Urinary bladder (tissue), 4 donors: ENCODE measurements around the gene FGF3. TPM values are rescaled to one million over a fixed set of nuclear protein-coding genes. Genes with fewer than 3 reads are reported as not detected.

Experiments used
- DNase-seq: peaks from one replicate; pipeline ENCODE4 v3.0.0-alpha.2; 2015; ENCODE audit errors: extremely low spot score
- H3K27ac ChIP-seq: one replicate; pipeline ENCODE4 v1.5.1; 2013; ENCODE audit warnings: low read depth, mild to moderate bottlenecking, moderate library complexity
- H3K36me3 ChIP-seq: one replicate; pipeline ENCODE4 v1.6.1; 2013; ENCODE audit warnings: mild to moderate bottlenecking, moderate library complexity; ENCODE audit not compliant: insufficient read depth
- H3K4me1 ChIP-seq: one replicate; pipeline ENCODE4 v1.6.1; 2013; ENCODE audit warnings: mild to moderate bottlenecking, moderate library complexity; ENCODE audit not compliant: insufficient read depth
- H3K4me3 ChIP-seq: one replicate; pipeline ENCODE4 v1.5.1; 2013; ENCODE audit warnings: low read depth, low read length
- WGBS: extraction: QIAGEN DNeasy Blood & Tissue Kit; methylation state at CpG from one replicate; pipeline ENCODE4 v1.1.7; 2013; 5-methylcytosine and 5-hydroxymethylcytosine counted together
- polyA plus RNA-seq: library from polyadenylated mRNA; stranded (reverse); fragments of 200-250 nt; gene quantifications from one replicate; pipeline ENCODE4 v1.2.3, GENCODE V29; 2013
- total RNA-seq: library from RNA; depleted of rRNA; stranded (reverse); fragments of >200 nt; gene quantifications from one replicate; pipeline ENCODE4 v1.2.3, GENCODE V29; 2014
- donor health status: healthy with polysubstance abuse.
- donor health status: healthy.

Gene FGF3
- total and polyA plus RNA-seq, 2 donors = not detected

DNA sequence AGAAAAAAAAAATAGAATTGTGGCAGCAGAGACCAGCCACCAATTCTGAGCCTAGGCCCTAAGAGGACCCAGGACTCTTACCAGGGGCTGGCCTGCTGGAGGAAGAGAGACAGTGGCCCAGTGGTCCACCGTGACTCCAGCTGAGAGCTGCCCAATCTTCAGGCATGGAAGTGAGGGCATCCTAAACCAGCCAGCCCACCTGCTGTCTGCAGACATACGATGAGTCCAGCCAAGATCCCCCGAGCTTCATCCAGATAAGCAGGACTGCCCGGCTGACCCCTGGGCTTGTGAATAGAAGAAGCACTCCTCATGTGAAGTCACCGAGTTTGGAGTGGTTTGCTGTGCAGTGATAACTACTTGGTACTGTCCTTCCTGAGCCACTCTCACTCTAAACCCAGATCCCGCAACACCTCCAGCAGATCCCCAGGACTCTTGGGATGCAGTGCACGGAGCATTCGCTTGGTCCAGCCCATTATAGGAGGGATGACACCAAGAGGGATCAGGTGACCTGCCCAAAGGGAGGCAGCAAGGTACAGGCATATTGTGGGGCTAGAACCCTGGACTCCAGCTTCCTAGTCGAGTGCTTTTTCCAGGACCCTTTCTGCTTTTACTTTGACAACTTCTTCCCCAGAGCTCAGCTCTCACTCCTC lies 41.7 kb upstream of the FGF3 start:
- Histone ChIP-seq H3K4me3 (no peak overlapping the region), H3K4me1 (no peaks in the 10 kb centered on the region), H3K36me3 (no peaks in the 10 kb centered on the region), H3K27ac (no peak overlapping the region)
- WGBS = 80% methylated on average over 9 of the region's 9 CpGs
- DNase-seq = no peak

DNA sequence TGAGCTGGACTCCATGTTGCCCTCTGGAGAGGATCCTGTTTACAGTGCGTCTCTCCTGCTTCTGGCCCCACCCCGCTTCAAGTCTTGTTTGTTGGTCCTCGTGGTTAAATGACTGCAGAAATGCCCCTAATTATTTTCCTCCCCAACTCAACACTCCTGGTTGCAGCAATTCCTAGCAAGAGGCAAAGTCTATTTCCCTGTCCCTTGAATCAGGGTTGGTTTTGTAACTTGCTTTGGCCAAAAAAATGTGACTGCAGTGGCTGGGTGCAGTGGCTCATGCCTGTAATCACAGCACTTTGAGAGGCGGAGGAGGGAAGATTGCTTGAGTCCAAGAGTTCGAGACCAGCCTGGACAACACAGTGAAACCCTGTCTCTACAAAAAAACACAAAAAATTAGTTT lies 41.0 kb upstream of the FGF3 start:
- no peaks in the 10 kb centered on the region for H3K4me1 ChIP-seq
- H3K36me3 ChIP-seq = no peaks in the 10 kb centered on the region
- DNase-seq = no peak
- WGBS = 67% methylated on average over 5 of the region's 5 CpGs
- no peak overlapping the region for H3K27ac ChIP-seq
- no peak overlapping the region for H3K4me3 ChIP-seq

GRCh38 chr11:69859275-69859934 lies 40.2 kb upstream of the FGF3 start:
- no peak overlapping the region for H3K4me3 ChIP-seq
- no peak overlapping the region for H3K27ac ChIP-seq

DNA sequence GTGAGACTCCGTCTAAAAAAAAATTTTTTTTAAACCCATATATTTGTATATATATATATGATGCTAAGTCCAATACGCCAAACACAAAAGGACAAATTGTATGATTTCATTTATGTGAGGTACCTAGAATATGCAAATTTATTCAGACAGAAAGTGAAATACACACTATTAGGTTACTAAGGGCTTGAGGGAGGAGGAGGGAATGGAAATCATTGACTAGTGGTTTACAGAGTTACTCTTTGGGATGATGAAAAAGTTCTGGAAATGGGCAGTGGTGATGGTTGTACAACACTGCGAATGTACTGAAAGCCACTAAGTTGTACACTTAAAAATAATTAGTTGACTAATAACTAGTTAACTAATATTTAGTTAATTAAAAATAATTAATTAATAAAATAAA lies 36.2 kb upstream of the FGF3 start:
- WGBS = 96% methylated on average over 3 of the region's 3 CpGs
- Histone ChIP-seq H3K27ac (no peak overlapping the region), H3K36me3 (no peaks in the 10 kb centered on the region), H3K4me1 (no peaks in the 10 kb centered on the region), H3K4me3 (no peak overlapping the region)
- no peak for DNase-seq

More at GRCh38 chr11:69859275-69859934, 40.2 kb upstream of the FGF3 start:
- WGBS = 81% methylated on average over 12 of the region's 12 CpGs
- no peaks in the 10 kb centered on the region for H3K36me3 ChIP-seq
- DNase-seq = no peak
- H3K4me1 ChIP-seq = no peaks in the 10 kb centered on the region

GRCh38 chr11:69854713-69855112 lies 35.5 kb upstream of the FGF3 start:
- Histone ChIP-seq H3K27ac (no peak overlapping the region), H3K4me3 (no peak overlapping the region), H3K4me1 (no peaks in the 10 kb centered on the region), H3K36me3 (no peaks in the 10 kb centered on the region)
- DNase-seq = no peak
- 78% methylated on average over 2 of the region's 2 CpGs for WGBS

- no peaks in the 10 kb centered on the region for H3K4me1 ChIP-seq
- DNase-seq = no peak
- H3K4me3 ChIP-seq = no peak overlapping the region
- no peak overlapping the region for H3K27ac ChIP-seq
- 52% methylated on average over 2 of the region's 2 CpGs for WGBS
- no peaks in the 10 kb centered on the region for H3K36me3 ChIP-seq
Measured at GRCh38 chr11:69852056-69852455, 32.8 kb upstream of the FGF3 start.

GRCh38 chr11:69848201-69848600 lies 29.0 kb upstream of the FGF3 start:
- Histone ChIP-seq H3K36me3 (no peaks in the 10 kb centered on the region), H3K27ac (no peak overlapping the region), H3K4me3 (no peak overlapping the region), H3K4me1 (no peaks in the 10 kb centered on the region)
- peak; percentile 26 for DNase-seq

GRCh38 chr11:69844396-69844795 lies 25.2 kb upstream of the FGF3 start:
- Histone ChIP-seq H3K4me3 (no peak overlapping the region), H3K27ac (no peak overlapping the region), H3K4me1 (no peaks in the 10 kb centered on the region), H3K36me3 (no peaks in the 10 kb centered on the region)
- no peak for DNase-seq
- whole genome bisulfite sequencing = 97% methylated on average over 6 of the region's 6 CpGs

- Histone ChIP-seq H3K4me1 (no peaks in the 10 kb centered on the region), H3K36me3 (no peaks in the 10 kb centered on the region), H3K27ac (no peak overlapping the region), H3K4me3 (no peak overlapping the region)
- no peak for DNase-seq
- WGBS = 28% methylated on average over 1 of the region's 1 CpG
Measured at GRCh38 chr11:69843529-69843921, 24.3 kb upstream of the FGF3 start.

DNA sequence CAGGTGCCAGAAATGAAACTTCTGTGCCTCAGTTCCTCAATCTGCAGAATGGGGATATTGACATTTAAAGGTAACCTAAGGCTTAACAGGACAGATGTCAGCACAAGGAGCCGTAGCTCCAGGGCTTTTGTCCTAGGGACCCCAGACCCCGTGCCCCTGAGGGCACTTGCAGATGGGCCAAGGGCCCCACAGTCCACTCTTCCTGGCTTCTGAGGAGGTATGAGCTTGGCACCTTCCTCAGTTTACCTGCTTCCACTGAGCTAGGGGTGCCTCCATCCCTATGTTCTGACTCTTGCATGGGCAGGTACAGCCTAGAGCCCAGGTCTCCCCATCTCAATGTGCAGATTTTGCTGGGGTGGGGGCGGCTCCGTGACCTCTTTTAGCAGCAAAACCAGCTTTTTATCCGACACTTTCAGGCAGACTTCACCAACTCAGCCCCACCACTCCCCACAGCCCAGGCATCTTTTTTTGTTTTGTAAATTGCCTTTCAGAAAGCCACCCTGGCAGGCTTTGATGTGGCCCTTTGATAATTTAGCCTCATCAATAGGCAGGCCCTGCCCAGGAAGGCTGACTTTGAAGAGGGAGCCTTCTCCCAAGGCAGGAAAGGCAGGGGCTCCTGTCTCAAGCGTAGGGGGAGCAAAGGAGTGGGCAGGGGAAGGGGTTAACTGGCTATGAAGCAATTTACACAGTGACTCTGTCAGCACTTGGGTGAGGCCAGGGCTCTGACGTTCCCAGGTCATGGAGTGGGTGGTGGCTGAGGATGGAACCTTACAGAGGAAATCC lies 23.7 kb upstream of the FGF3 start:
- Histone ChIP-seq H3K4me3 (no peak overlapping the region), H3K4me1 (no peaks in the 10 kb centered on the region), H3K36me3 (no peaks in the 10 kb centered on the region), H3K27ac (no peak overlapping the region)
- no peak for DNase-seq
- WGBS = 52% methylated on average over 7 of the region's 7 CpGs

DNA sequence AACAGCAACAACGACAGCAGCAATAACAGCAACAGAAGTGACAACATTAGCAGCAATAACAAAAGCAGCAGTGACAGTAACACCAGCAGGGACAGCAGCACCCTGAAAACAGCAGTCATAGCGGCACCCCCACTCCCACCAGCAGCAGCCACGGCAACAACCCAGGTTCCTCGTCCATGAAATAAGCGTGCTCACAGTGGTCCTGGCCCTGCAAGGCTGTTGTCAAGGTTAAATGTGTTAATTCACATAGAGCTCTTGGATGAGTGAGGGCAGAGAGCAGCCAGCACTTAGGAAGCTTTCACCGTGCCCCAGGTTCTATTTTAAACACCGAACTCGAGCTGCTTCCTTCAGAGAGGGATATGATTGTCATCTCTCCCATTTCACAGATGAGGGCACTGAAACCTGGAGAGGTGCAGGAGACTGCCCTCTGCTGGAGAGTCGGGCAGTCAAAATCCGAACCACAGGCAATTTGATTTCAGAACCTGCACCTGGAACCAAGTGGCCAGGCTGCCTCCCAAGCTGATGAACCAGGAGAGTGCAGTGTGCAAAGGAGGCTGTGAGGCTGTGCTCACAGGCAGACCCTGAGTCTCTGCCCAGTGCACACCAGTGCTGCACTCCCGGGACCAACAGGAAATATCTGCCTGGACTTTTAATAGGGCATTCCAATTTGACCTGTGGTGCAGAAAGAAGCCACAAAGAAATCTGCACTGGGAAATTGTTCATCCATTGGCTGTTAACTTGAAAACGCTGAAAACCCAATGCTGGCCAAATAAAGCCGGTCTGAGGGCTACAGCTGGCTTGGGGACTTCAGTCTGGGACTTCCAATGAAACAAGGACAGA lies 22.9 kb upstream of the FGF3 start:
- no peaks in the 10 kb centered on the region for H3K36me3 ChIP-seq
- DNase-seq = no peak
- no peaks in the 10 kb centered on the region for H3K4me1 ChIP-seq
- 62% methylated on average over 13 of the region's 13 CpGs for WGBS
- no peak overlapping the region for H3K4me3 ChIP-seq
- no peak overlapping the region for H3K27ac ChIP-seq

DNA sequence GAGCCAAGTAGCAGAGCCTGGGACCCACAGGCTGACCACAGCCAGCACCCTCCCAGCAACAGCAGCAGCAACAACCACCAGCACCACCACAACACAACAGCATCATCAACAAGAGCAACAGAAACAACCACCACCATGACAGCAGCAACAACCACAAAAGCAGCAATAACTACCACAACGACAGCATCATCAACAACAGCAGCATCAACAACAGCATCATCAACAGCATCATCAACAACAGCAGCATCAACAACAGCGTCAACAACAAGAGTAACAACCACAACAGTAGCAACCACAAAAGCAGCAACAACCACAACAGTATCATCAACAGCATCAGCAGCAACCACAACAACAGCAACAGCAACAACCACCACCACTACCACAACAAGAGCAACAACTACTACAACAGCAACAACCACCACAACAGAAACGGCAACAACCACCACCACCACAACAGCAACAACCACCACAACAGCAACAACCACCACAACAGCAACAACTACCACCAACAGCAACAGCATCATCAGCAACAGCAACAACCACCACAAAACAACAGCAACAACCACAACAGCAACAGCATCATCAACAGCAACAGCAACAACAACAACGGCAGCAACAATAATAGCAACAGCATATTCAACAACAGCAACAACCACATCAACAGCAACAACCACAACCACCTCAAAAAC lies 22.1 kb upstream of the FGF3 start:
- Histone ChIP-seq H3K36me3 (no peaks in the 10 kb centered on the region), H3K27ac (no peak overlapping the region), H3K4me1 (no peaks in the 10 kb centered on the region), H3K4me3 (no peak overlapping the region)
- WGBS = 57% methylated on average over 4 of the region's 4 CpGs
- DNase-seq = no peak
